HG03139 (cell line): Measurements from ENCODE around the gene ANAPC2.

Source experiments
- ATAC-seq: cut with Tn5 transposase; IDR thresholded peaks from one replicate; pipeline ENCODE4 v1.9.1; 2021; ENCODE audit not compliant: unreplicated experiment

ANAPC2 gene

DNA sequence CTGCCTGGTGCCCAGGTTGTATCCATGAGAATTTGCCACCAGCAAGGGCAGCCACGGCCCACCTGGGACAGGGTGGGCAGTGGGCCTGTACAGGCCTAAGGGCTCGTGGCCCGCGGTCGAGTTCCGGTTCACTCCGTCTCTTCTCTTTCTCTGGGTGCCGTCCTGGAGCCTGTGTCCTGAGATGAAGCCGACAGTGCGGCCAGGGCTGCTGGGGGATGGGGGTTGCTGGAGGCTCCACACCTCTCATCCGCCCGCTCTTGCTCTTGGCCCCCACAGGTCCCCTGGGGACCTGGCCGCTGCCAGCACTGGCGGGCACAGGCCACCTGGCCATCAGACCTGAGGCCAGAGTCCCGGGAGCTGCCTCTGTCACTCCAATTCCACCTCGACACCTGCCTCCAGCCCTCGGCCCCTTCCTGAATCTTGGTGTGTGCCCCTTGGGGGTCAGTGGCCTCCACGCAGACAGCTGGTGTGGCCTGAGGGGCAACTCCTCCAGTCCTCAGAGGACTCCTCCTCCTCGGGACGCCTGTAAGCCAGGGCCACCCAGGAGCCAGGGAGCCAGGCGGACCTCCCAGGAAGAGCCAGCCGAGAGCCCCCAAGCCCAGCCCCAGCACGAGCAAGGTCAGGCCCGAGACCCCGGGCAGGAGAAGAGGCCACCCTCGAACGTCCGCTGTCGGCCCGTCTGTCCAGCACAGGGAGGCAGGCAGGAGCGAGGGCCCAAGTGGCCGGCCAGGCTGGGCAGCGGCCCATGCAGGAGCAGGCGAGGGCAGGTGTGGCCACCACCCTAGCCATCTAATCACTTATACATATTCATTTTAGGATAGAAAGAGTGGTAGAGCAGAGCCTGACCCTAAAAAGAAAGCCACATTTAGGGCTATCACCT lies 23.8 kb downstream of the ANAPC2 start:
- no peak for ATAC-seq

DNA sequence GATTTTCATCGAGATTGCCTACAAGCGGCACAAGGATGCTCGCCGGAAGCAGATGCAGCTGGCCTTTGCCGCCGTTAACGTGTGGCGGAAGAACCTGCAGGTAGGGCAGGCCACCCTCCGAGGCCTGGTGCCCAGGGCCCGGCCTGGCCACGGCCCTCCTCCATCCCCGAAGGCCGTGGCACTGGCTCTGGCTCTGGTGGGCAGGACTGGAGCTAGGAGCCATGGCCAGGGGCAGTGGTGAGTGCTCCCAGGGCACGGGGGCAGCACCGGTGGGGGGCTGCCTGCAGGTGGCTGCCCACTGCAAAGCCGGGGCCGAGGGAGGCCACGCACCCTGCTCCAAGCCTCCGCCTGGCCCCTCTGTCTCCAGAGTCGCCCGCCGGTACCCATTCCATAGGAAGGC lies 24.6 kb downstream of the ANAPC2 start:
- ATAC-seq: no peak

- ATAC-seq: no peak
Observed at GRCh38 chr9:137163365-137163715, 25.0 kb downstream of the ANAPC2 start.

GRCh38 chr9:137162505-137163364 lies 25.6 kb downstream of the ANAPC2 start:
- ATAC-seq: no peak

DNA sequence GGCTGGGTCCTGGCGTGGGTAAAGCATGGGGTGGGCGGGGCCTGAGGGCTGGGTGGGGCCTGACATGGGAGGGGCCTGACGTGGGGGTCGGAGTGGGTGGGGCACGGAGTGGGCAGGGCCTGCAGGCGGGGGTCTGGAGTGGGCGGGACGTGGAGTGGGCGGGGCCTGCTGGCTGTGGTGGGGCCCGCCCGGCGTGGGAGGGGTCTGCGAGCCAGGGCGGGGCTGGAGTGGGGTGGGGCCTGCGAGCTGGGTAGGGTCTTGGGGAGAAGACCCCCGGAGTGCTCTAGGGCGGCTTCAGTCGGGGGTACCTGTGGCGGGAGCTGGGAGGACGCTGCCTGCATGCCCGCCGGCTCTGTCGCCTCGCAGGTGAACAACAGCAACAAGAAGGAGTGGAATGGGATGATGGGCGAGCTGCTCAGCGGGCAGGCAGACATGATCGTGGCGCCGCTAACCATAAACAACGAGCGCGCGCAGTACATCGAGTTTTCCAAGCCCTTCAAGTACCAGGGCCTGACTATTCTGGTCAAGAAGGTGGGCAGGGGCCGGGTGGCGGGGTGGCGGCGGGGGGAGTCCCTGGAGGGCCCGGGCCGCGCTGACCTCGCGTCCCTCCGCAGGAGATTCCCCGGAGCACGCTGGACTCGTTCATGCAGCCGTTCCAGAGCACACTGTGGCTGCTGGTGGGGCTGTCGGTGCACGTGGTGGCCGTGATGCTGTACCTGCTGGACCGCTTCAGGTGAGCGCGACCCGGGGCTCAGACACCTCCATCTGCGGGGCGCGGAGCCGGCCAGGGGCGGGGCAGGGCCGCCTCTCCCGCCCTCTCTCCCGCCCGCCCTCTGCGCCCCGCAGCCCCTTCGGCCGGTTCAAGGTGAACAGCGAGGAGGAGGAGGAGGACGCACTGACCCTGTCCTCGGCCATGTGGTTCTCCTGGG lies 26.5 kb downstream of the ANAPC2 start:
- ATAC-seq: no peak

DNA sequence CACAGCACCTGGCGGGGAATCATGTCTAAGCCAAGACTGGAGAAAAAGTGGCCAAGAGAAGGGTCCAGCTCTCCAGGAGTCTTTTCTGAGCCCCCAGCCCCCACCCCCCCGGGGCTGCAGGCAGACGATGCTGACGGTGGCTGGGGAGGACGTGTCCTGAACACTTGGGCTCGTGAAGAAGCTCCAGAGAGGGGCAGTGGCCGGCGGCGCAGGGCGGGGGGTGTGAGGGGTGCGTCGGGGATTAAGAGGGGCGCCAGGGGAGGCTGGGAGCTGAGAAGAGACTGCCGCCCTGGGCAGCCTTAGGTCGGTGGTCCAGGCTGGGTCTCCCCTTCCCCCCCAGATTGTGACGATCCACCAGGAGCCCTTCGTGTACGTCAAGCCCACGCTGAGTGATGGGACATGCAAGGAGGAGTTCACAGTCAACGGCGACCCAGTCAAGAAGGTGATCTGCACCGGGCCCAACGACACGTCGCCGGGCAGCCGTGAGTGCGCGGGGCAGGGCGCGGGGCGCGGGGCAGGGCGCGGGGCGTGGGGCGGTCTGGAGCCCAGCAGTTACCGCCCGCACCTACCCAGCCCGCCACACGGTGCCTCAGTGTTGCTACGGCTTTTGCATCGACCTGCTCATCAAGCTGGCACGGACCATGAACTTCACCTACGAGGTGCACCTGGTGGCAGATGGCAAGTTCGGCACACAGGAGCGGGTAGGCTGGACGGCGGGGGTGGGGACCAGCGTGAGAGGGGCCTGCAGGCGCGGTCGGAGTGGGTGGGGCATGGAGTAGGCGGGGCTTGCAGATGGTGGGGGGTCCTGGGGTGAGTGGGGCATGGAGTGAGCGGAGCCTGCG lies 27.4 kb downstream of the ANAPC2 start:
- no peak for ATAC-seq

DNA sequence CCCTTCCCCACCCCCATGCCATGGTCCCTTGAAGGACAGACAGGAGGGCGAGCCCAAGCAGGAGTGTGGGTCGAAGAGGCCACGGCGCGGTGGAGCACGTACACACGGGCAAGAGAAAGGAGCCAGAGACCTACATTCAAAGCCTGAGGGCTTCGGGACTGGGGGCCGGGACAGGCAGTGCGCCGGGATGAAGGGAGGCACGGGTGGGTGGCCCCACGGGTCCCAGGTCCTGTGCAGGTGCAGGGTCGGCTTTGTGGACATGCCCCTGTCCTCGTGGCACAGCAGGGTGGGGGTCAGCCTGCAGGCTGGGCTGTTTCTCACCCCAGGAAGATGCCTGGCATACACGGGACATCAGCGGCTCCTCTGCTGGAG lies 28.3 kb downstream of the ANAPC2 start:
- no peak for ATAC-seq

DNA sequence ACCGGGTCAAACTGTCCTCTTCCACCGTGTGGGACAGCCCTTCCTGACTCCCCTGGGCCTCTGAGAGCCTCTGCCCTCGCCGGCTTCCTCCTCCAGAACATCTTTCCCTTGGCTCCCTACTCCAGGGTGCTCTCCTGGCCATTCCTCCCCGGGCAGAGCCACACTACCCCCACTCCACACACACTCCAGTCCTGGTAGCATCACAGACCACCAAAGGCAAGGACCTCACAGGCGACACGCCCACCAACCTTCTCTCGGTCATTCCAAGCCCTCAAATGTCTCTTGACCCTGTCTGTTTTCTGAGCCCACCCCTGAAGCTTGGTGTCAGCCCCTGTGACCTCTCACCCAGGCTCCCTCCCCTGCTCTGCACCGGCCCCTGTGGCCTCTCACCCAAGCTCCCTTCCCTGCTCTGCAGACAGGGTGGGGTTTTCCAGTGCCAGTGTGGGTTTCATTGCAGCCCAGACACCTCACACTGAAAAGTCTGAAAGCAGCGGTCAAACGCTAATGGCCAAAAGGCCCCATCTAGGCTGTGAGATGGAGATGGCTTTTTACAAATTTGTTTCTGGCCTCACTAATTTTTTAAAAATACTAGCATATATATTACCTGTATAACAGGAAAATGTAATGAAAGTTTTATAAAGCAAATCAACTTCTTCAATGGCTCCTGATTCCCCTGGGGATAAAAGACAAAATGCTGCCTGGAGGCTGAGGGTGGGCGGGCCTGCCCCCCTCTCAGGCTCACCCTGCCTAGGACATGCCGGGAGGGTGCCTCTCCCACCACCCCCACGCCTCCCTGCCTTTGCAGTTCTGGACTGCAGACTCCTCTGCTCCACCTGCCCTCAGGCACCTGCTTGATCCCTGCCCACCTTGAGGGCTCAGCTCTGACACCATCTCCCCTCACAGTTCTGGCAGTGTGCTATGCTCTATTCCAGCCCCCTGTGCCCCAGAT lies 29.0 kb downstream of the ANAPC2 start:
- ATAC-seq: no peak

- no peak for ATAC-seq
Observed at GRCh38 chr9:137158625-137159024, 29.7 kb downstream of the ANAPC2 start.

- no peak for ATAC-seq
Observed at GRCh38 chr9:137157618-137158415, 30.5 kb downstream of the ANAPC2 start.

- ATAC-seq: no peak
Observed at GRCh38 chr9:137156567-137157375, 31.6 kb downstream of the ANAPC2 start.

GRCh38 chr9:137152844-137153405 lies 35.4 kb downstream of the ANAPC2 start:
- ATAC-seq: no peak

- peak; percentile 41 for ATAC-seq
Observed at GRCh38 chr9:137150617-137151457, 37.5 kb downstream of the ANAPC2 start.

DNA sequence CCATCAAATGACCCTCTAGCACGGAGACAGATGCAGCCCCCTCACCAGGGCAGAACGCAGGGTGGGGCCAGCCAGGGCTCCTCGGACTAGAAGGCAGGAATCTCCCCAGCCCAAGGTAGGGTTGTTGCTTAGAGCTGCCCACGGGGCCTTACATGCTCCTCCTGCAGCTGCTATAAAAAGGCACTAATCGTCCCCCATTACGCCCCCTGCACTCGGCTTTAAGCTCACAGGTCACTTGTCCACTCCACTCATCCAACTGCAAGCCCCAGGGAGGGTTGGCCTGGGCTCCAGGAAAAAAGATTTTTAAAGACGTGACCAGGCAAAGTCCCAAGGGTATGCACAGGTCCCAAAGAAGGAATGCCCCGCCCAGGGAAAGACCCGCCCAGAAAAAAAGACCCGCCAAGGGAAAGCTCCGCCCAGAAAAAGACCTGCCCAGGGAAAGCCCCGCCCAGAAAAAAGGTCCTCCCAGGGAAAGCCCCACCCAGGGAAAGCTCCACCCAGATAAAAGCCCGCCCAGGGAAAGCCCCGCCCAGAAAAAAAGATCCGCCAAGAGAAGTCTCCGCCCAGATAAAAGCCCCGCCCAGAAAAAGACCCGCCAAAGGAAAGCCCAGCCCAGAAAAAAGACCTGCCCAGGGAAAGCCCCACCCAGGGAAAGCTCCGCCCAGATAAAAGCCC lies 38.3 kb downstream of the ANAPC2 start:
- ATAC-seq: peak; percentile 19

DNA sequence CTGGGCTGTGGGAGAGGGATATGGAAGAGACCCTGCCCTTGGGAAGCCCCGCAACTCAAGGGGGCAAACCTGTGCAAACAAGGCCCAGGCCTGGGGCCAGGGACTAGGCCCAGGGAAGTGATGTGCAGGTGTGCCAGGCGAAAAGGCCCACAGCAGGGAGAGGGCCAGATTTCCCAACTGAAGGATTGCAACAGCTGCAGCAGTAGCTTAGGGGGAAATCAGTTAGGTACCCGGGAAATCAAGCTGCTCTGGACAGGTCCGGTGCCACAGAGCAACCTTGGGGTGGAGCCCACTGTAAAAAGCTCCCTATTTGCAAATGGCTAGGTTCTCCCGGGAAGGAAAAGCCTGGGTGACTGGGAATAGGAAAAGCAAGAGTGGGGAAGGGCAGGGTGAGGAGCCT lies 39.0 kb downstream of the ANAPC2 start:
- no peak for ATAC-seq

DNA sequence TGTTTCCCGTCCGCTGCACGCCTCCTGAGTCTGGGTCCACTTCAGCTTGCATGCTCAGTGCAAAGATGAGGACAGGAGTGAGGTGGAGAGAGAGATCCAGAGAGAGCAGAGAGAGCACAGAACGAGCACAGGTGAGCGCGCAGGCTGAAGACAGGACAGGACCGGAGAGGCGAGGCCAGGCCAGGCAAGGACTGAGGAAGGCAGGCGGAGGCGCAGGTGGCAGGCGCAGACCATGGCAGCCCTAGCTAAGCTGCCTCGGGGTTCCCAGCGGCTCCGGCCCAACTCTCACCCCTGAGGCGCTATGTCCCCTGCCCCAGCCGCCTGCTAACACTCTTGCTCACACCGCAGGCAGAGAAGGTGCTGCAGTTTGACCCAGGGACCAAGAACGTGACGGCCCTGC lies 39.7 kb downstream of the ANAPC2 start:
- no peak for ATAC-seq
